Measurements from ENCODE around the gene GRK6.
"Not testable (repeated sequence)": the region's sequence is repeated elsewhere in the genome, so short reads cannot be mapped to it uniquely, and the experiment has no call there.

GRK6 gene

DNA sequence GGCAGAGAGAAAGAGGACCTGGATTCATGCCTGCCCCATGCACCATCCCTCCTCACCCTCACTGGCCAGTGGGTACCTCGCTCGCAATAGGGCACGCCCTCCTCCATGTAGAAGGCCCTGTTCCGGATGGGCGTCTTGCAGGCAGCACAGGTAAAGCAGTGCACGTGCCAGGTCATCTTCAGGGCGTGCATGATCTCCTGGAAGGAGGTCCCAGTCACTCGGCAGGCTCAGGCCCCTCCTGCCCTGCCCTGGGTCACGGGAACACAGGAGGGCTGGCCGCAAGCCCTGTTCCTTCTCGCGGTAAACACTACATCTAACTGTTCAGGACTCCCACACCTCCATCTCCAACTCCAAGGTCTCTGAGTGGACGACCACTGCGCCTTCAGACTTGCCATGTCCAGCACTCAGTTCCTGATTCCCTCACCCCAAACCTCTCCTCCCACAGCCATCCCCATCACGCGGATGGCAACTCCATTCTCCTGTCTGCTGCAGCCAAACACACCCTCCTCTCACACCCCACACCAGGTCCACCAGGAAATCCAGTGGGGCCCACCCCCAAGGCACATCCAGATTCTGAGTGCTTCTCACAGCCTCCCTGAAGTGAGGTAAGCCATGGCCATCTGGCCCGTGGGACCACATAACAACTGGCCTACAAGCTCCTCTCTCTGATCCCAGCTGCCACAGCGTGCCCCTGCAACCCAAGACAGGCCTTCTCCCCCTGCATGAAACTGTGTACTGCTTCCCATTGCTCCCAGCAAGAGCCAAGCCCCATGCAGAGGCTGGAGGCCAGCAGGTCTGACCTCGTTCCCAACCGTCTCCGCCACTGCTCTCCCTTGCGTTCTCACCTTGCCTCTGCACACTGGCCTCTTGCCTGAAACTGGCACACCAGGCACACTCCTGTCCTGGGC is 57.8 kb downstream of the GRK6 start:
- no peak for DNase-seq (ENCODE audit: low read depth in 2 of 3, low spot score in 1 of 3)

GRCh38 chr5:177484902-177485549 is 58.5 kb downstream of the GRK6 start:
- DNase-seq (ENCODE audit: low read depth in 2 of 3, low spot score in 1 of 3), result no peak

DNA sequence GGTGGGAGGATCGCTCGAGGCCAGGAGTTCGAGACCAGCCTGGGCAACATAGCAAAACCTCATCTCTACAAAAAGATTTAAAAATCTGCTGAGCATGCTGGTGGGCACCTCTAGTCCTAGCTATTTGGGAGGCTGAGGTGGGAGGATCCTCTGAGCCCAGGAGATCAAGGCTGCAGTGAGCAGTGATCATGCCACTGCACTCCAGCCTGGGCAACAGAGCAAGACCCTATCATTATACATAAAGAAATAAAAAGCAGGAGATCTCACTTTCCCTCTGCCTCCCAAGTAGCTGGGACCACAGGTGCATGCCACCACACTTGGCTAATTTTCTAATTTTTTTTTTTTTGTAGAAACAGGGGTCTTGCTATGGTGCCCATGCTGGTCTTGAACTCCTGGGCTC is 59.3 kb downstream of the GRK6 start:
- not testable (repeated sequence) for DNase-seq (ENCODE audit: low read depth in 2 of 3, low spot score in 1 of 3)

DNA sequence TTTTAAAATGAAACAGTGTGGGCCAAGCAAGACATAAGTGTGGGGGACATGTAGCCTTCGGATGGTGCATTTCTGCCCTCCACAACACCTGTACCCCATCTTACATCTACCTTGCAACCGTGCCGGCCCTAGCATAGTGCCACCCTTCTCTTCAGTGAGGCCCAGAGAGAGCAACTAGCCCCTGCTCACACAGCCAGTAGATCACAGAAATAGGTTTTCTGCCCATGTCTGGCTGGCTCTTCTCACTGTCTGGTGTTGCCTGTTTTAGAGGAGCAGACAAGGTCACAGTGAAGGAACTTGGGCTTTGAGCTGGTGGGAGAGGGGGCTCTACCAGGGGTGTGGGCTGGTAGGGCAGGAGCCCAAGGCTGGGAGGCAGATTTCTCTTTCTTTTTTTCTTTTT is 59.8 kb downstream of the GRK6 start:
- no peak for DNase-seq (ENCODE audit: low read depth in 2 of 3, low spot score in 1 of 3)

DNA sequence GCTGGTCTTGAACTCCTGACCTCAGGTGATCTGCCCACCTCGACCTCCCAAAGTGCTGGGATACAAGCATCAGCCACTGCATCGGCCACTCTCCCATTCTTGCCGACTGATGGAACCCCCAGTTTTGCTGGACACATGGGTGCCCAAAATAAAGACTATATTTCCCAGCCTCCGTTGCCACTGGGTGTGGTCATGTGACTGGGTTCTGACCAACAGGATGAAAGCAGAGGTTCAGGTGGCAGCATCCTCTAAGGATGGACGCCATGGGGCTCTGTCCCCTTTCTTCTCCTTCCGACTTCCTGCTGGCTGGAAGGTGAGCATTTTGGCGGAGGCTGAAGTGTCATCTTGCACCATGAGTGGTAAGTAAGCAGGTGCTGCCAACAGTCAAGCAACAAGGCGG is 60.7 kb downstream of the GRK6 start:
- DNase-seq (ENCODE audit: low read depth in 2 of 3, low spot score in 1 of 3), result no peak

DNA sequence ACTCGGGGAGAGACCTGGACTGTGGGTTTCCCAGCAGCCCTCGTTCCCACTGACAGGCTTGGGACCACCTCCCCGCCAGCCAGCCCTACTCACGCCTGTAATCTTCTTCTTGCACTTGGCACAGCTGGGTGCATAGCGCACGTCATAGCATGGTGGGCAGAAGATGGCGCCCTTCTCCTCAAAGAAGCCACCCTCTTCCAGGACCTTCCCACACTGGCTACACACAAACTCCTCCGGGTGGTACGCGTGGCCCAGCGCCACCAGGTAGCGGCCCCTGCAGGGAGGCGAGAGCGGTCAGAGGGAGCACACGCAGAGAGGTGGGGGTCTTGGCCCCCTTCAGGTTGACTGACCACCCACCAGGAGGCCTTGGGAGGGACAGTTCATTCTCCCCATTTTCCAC is 61.5 kb downstream of the GRK6 start:
- DNase-seq (ENCODE audit: low read depth in 2 of 3, low spot score in 1 of 3), result no peak

GRCh38 chr5:177489119-177489716 is 62.7 kb downstream of the GRK6 start:
- no peak for DNase-seq (ENCODE audit: low read depth in 2 of 3, low spot score in 1 of 3)

DNA sequence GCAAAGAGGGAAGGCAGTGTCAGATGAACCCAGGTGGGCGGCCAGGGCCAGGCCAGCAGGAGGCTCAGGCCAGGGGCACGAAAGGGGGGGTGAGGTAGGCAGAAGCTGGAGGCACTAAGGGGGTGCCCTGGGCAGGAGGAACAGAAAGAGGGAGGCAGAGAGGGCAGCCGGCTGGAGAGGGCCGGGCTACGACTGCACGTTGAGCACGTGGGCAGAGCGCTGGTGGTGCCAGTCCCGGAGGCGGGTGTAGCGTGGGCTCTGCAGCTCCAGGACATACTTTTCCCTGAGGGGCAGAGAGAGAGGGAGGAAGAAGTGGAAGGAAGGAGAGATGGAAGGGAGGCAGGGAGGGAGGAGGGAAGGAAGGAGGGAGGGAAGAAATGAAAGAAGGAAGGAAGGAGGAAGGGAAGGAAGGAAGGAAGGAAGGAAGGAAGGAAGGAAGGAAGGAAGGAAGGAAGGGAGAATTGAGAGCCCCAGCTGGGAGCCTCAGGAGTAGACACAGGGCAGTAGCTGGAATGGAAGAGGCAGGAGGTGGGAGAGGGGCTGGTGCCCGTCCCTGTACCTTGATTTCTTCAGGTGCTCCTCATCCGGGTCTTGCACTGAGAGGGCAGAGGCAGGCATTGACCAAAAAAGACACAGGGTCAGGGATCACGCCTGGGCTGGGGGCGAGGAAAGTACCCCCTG is 64.0 kb downstream of the GRK6 start:
- no peak for DNase-seq (ENCODE audit: low read depth in 2 of 3, low spot score in 1 of 3)

DNA sequence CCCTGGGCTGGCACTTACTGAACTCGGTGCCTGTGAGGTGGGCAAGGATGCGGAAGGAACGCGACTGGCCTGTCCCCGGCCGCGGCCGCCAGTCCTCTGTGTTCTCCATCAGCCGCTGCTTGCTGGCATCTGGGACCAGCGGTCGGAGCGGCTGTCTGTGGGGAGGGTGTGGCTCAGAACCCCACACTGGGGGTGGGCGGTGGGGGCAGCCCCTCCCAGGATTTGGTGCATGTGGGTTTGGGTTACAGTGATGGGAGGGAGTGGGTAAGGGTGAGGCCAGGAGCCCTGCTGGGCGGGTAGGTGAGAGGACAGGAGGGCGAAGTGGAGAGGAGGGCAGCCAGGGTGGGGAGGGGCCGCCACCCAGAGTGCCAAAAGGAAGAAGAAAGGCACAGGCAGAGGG is 64.5 kb downstream of the GRK6 start:
- DNase-seq (ENCODE audit: low read depth in 2 of 3, low spot score in 1 of 3), result no peak

GRCh38 chr5:177491429-177491945 is 65.0 kb downstream of the GRK6 start:
- peak in 2 of 3 donors; percentile 22 to 39 for DNase-seq (ENCODE audit: low read depth in 2 of 3, low spot score in 1 of 3)

- no peak for DNase-seq (ENCODE audit: low read depth in 2 of 3, low spot score in 1 of 3)
Observed at GRCh38 chr5:177491983-177492746, 65.7 kb downstream of the GRK6 start.

All from stimulated activated CD4-positive, alpha-beta T cell treated with anti-CD3 and anti-CD28 coated beads, Interleukin-12 subunit alpha, Interleukin-12 subunit beta, amount 100 ng/mL, for 48 hours (primary cell).